Measurements from ENCODE around the gene SEC11A.
"Not testable (repeated sequence)": the region's sequence is repeated elsewhere in the genome, so short reads cannot be mapped to it uniquely, and the experiment has no call there.

Gene SEC11A

GRCh38 chr15:84702961-84703482, 12.9 kb downstream of the SEC11A start:
- ChIA-PET CTCF (interaction anchor here (1.4 to 1.6 kb wide), 2 partner anchors 10 to 21 kb away, joined by 3 read pairs; no protein-coding TSS in a partner anchor), POLR2A (interaction anchor here (0.6 kb wide), 1 partner anchor 74 kb away, joined by 5 read pairs; no protein-coding TSS in a partner anchor)
- H3K4me1 ChIP-seq (ENCODE audit: control extremely low read depth in 1 of 4, control insufficient read depth in 4 of 4, insufficient read depth in 4 of 4, low read length in 3 of 4), result peaks cover 0 to 9% (median 6%) of the 10 kb centered on the region in 4 experiments
- H3K4me3 ChIP-seq (ENCODE audit: control insufficient read depth in 1 of 7, extremely low read depth in 1 of 7, insufficient read depth in 4 of 7, low read depth in 2 of 7, low read length in 6 of 7), result no peak overlapping the region
- H3K27ac ChIP-seq (ENCODE audit: insufficient read depth in 1 of 2, low read depth in 1 of 2, low read length in 2 of 2, poor library complexity in 1 of 2, severe bottlenecking in 2 of 2), result no peak overlapping the region
- H3K9me3 ChIP-seq (ENCODE audit: control extremely low read depth in 1 of 5, control insufficient read depth in 4 of 5, insufficient read depth in 2 of 5, low read depth in 1 of 5, low read length in 4 of 5), result no peaks in the 10 kb centered on the region
- no peaks in the 10 kb centered on the region for H3K27me3 ChIP-seq (replicated peaks in 2 of 5; ENCODE audit: control insufficient read depth in 4 of 5, insufficient read depth in 5 of 5, low read length in 4 of 5)
- peaks cover 0 to 15% (median 2%) of the 10 kb centered on the region in 4 experiments for H3K36me3 ChIP-seq (ENCODE audit: control insufficient read depth in 4 of 4, insufficient read depth in 4 of 4, low read length in 3 of 4)
- peak in 2 of 3 donors; percentile 40 to 56 for DNase-seq
- WGBS (ENCODE audit: insufficient coverage), result 35% methylated on average over 4 of the region's 4 CpGs

GRCh38 chr15:84699538-84700191, 16.3 kb downstream of the SEC11A start:
- H3K27ac ChIP-seq (ENCODE audit: insufficient read depth in 1 of 2, low read depth in 1 of 2, low read length in 2 of 2, poor library complexity in 1 of 2, severe bottlenecking in 2 of 2), result no peak overlapping the region
- ChIA-PET POLR2A (no interaction called here), CTCF (no interaction called here)

GRCh38 chr15:84697236-84697990, 18.5 kb downstream of the SEC11A start:
- peaks cover 0 to 2% (median 0%) of the 10 kb centered on the region in 4 experiments for H3K36me3 ChIP-seq (ENCODE audit: control insufficient read depth in 4 of 4, insufficient read depth in 4 of 4, low read length in 3 of 4)
- ChIA-PET CTCF (no interaction called here), POLR2A (interaction anchor here (0.5 kb wide), 1 partner anchor 29 kb away, joined by 5 read pairs; no protein-coding TSS in a partner anchor)
- H3K27ac ChIP-seq (ENCODE audit: insufficient read depth in 1 of 2, low read depth in 1 of 2, low read length in 2 of 2, poor library complexity in 1 of 2, severe bottlenecking in 2 of 2), result no peak overlapping the region
- H3K27me3 ChIP-seq (replicated peaks in 2 of 5; ENCODE audit: control insufficient read depth in 4 of 5, insufficient read depth in 5 of 5, low read length in 4 of 5), result no peaks in the 10 kb centered on the region
- no CpG with 5 or more reads among the region's 1 CpG for WGBS (ENCODE audit: insufficient coverage)
- no peaks in the 10 kb centered on the region for H3K9me3 ChIP-seq (ENCODE audit: control extremely low read depth in 1 of 5, control insufficient read depth in 4 of 5, insufficient read depth in 2 of 5, low read depth in 1 of 5, low read length in 4 of 5)
- peaks cover 0 to 10% (median 3%) of the 10 kb centered on the region in 4 experiments for H3K4me1 ChIP-seq (ENCODE audit: control extremely low read depth in 1 of 4, control insufficient read depth in 4 of 4, insufficient read depth in 4 of 4, low read length in 3 of 4)
- no peak overlapping the region for H3K4me3 ChIP-seq (ENCODE audit: control insufficient read depth in 1 of 7, extremely low read depth in 1 of 7, insufficient read depth in 4 of 7, low read depth in 2 of 7, low read length in 6 of 7)
- DNase-seq, result no peak

More at GRCh38 chr15:84699538-84700191, 16.3 kb downstream of the SEC11A start:
- Histone ChIP-seq H3K4me1 (ENCODE audit: control extremely low read depth in 1 of 4, control insufficient read depth in 4 of 4, insufficient read depth in 4 of 4, low read length in 3 of 4) (peaks cover 2 to 13% (median 9%) of the 10 kb centered on the region in 4 experiments), H3K4me3 (ENCODE audit: control insufficient read depth in 1 of 7, extremely low read depth in 1 of 7, insufficient read depth in 4 of 7, low read depth in 2 of 7, low read length in 6 of 7) (no peak overlapping the region), H3K36me3 (ENCODE audit: control insufficient read depth in 4 of 4, insufficient read depth in 4 of 4, low read length in 3 of 4) (peaks cover 0 to 7% (median 2%) of the 10 kb centered on the region in 4 experiments), H3K9me3 (ENCODE audit: control extremely low read depth in 1 of 5, control insufficient read depth in 4 of 5, insufficient read depth in 2 of 5, low read depth in 1 of 5, low read length in 4 of 5) (no peaks in the 10 kb centered on the region), H3K27me3 (replicated peaks in 2 of 5; ENCODE audit: control insufficient read depth in 4 of 5, insufficient read depth in 5 of 5, low read length in 4 of 5) (no peaks in the 10 kb centered on the region)
- DNase-seq, result no peak
- WGBS (ENCODE audit: insufficient coverage), result 88% methylated on average over 6 of the region's 8 CpGs

GRCh38 chr15:84696757-84697156, 19.2 kb downstream of the SEC11A start:
- Histone ChIP-seq H3K36me3 (ENCODE audit: control insufficient read depth in 4 of 4, insufficient read depth in 4 of 4, low read length in 3 of 4) (peaks cover 0 to 2% (median 0%) of the 10 kb centered on the region in 4 experiments), H3K9me3 (ENCODE audit: control extremely low read depth in 1 of 5, control insufficient read depth in 4 of 5, insufficient read depth in 2 of 5, low read depth in 1 of 5, low read length in 4 of 5) (no peaks in the 10 kb centered on the region), H3K27me3 (replicated peaks in 2 of 5; ENCODE audit: control insufficient read depth in 4 of 5, insufficient read depth in 5 of 5, low read length in 4 of 5) (no peaks in the 10 kb centered on the region), H3K4me1 (ENCODE audit: control extremely low read depth in 1 of 4, control insufficient read depth in 4 of 4, insufficient read depth in 4 of 4, low read length in 3 of 4) (peaks cover 0 to 10% (median 3%) of the 10 kb centered on the region in 4 experiments), H3K4me3 (ENCODE audit: control insufficient read depth in 1 of 7, extremely low read depth in 1 of 7, insufficient read depth in 4 of 7, low read depth in 2 of 7, low read length in 6 of 7) (no peak overlapping the region), H3K27ac (ENCODE audit: insufficient read depth in 1 of 2, low read depth in 1 of 2, low read length in 2 of 2, poor library complexity in 1 of 2, severe bottlenecking in 2 of 2) (no peak overlapping the region)
- no peak for DNase-seq
- ChIA-PET POLR2A (no interaction called here), CTCF (interaction anchor here (0.6 kb wide), 1 partner anchor 39 kb away, joined by 3 read pairs; no protein-coding TSS in a partner anchor)
- no CpG with 5 or more reads among the region's 4 CpGs for WGBS (ENCODE audit: insufficient coverage)

GRCh38 chr15:84690342-84690741, 25.6 kb downstream of the SEC11A start:
- no peak for DNase-seq
- WGBS (ENCODE audit: insufficient coverage), result 100% methylated on average over 2 of the region's 8 CpGs
- Histone ChIP-seq H3K27ac (ENCODE audit: insufficient read depth in 1 of 2, low read depth in 1 of 2, low read length in 2 of 2, poor library complexity in 1 of 2, severe bottlenecking in 2 of 2) (no peak overlapping the region), H3K4me3 (ENCODE audit: control insufficient read depth in 1 of 7, extremely low read depth in 1 of 7, insufficient read depth in 4 of 7, low read depth in 2 of 7, low read length in 6 of 7) (no peak overlapping the region), H3K36me3 (ENCODE audit: control insufficient read depth in 4 of 4, insufficient read depth in 4 of 4, low read length in 3 of 4) (peaks cover 8 to 17% (median 15%) of the 10 kb centered on the region in 4 experiments), H3K27me3 (replicated peaks in 2 of 5; ENCODE audit: control insufficient read depth in 4 of 5, insufficient read depth in 5 of 5, low read length in 4 of 5) (no peaks in the 10 kb centered on the region), H3K9me3 (ENCODE audit: control extremely low read depth in 1 of 5, control insufficient read depth in 4 of 5, insufficient read depth in 2 of 5, low read depth in 1 of 5, low read length in 4 of 5) (no peaks in the 10 kb centered on the region), H3K4me1 (ENCODE audit: control extremely low read depth in 1 of 4, control insufficient read depth in 4 of 4, insufficient read depth in 4 of 4, low read length in 3 of 4) (no peaks in the 10 kb centered on the region)
- CTCF ChIA-PET, result no interaction called here
- POLR2A ChIA-PET, result no interaction called here

- 94% methylated on average over 3 of the region's 4 CpGs for WGBS (ENCODE audit: insufficient coverage)
- H3K27ac ChIP-seq (ENCODE audit: insufficient read depth in 1 of 2, low read depth in 1 of 2, low read length in 2 of 2, poor library complexity in 1 of 2, severe bottlenecking in 2 of 2), result no peak overlapping the region
- CTCF ChIA-PET, result no interaction called here
- DNase-seq, result no peak
- peaks cover 8 to 17% (median 15%) of the 10 kb centered on the region in 4 experiments for H3K36me3 ChIP-seq (ENCODE audit: control insufficient read depth in 4 of 4, insufficient read depth in 4 of 4, low read length in 3 of 4)
- H3K4me1 ChIP-seq (ENCODE audit: control extremely low read depth in 1 of 4, control insufficient read depth in 4 of 4, insufficient read depth in 4 of 4, low read length in 3 of 4), result no peaks in the 10 kb centered on the region
- no peak overlapping the region for H3K4me3 ChIP-seq (ENCODE audit: control insufficient read depth in 1 of 7, extremely low read depth in 1 of 7, insufficient read depth in 4 of 7, low read depth in 2 of 7, low read length in 6 of 7)
- no peaks in the 10 kb centered on the region for H3K9me3 ChIP-seq (ENCODE audit: control extremely low read depth in 1 of 5, control insufficient read depth in 4 of 5, insufficient read depth in 2 of 5, low read depth in 1 of 5, low read length in 4 of 5)
- POLR2A ChIA-PET, result no interaction called here
- no peaks in the 10 kb centered on the region for H3K27me3 ChIP-seq (replicated peaks in 2 of 5; ENCODE audit: control insufficient read depth in 4 of 5, insufficient read depth in 5 of 5, low read length in 4 of 5)
These were observed 26.1 kb downstream of the SEC11A start for GRCh38 chr15:84689858-84690257.

GRCh38 chr15:84686446-84686845, 29.5 kb downstream of the SEC11A start:
- H3K4me3 ChIP-seq (ENCODE audit: control insufficient read depth in 1 of 7, extremely low read depth in 1 of 7, insufficient read depth in 4 of 7, low read depth in 2 of 7, low read length in 6 of 7); DNase-seq; H3K27me3 ChIP-seq (replicated peaks in 2 of 5; ENCODE audit: control insufficient read depth in 4 of 5, insufficient read depth in 5 of 5, low read length in 4 of 5); H3K9me3 ChIP-seq (ENCODE audit: control extremely low read depth in 1 of 5, control insufficient read depth in 4 of 5, insufficient read depth in 2 of 5, low read depth in 1 of 5, low read length in 4 of 5); CTCF ChIA-PET; H3K4me1 ChIP-seq (ENCODE audit: control extremely low read depth in 1 of 4, control insufficient read depth in 4 of 4, insufficient read depth in 4 of 4, low read length in 3 of 4); H3K27ac ChIP-seq (ENCODE audit: insufficient read depth in 1 of 2, low read depth in 1 of 2, low read length in 2 of 2, poor library complexity in 1 of 2, severe bottlenecking in 2 of 2); POLR2A ChIA-PET: not testable (repeated sequence)
- 98% methylated on average over 6 of the region's 7 CpGs for WGBS (ENCODE audit: insufficient coverage)
- H3K36me3 ChIP-seq (ENCODE audit: control insufficient read depth in 4 of 4, insufficient read depth in 4 of 4, low read length in 3 of 4), result peaks cover 8 to 27% (median 22%) of the 10 kb centered on the region in 4 experiments

Measured in common myeloid progenitor, CD34-positive (primary cell).